Pancreas (tissue), 10 donors: Measurements from ENCODE around the gene COL28A1. TPM values are rescaled to one million over a fixed set of nuclear protein-coding genes. Genes with fewer than 3 reads are reported as not detected.

Experiments used
- ATAC-seq, 4 donors: fragments of 200-7000 bp; cut with Tn5 transposase; one replicate each; pipeline versions ENCODE4 v1.8.0 to v1.9.1; 2020; ENCODE audit warnings: mild to moderate bottlenecking in 4 of 4, moderate library complexity in 4 of 4
- DNase-seq, 6 donors: peaks; one replicate each; pipeline ENCODE4 v3.0.0-alpha.2; 2020
- FAIRE-seq: peaks from 2 replicates; lab custom pipeline; 2012; peaks lifted over from hg19 to GRCh38; lab: Jason Lieb, UNC
- H3K27ac ChIP-seq, 4 donors: fragments of 200-600 bp; sonication (generic); 1 replicate in 3 of 4; 2 replicates in 1 of 4; pipeline versions ENCODE4 v1.5.0 to v1.8.0; 2020
- H3K27me3 ChIP-seq, 4 donors: fragments of 200-600 bp; one replicate each; pipeline ENCODE4 v1.8.0; 2021
- H3K36me3 ChIP-seq, 3 donors: fragments of 200-600 bp; sonication (generic) in 1 of 3; one replicate each; pipeline versions ENCODE4 v1.5.0 to v1.8.0; 2020 to 2021
- H3K4me1 ChIP-seq, 3 donors: fragments of 200-600 bp; one replicate each; pipeline ENCODE4 v1.8.0; 2021
- H3K4me3 ChIP-seq, 4 donors: fragments of 200-600 bp; sonication (generic) in 2 of 4; one replicate each; pipeline versions ENCODE4 v1.5.0 to v1.8.0; 2020 to 2021
- H3K9me3 ChIP-seq, 4 donors: fragments of 200-600 bp; one replicate each; pipeline ENCODE4 v1.8.0; 2021
- CTCF ChIP-seq, 4 donors: fragments of 200-600 bp; sonication (generic) in 3 of 4; IDR thresholded peaks; one replicate each; pipeline versions ENCODE4 v1.5.0 to v1.8.0; 2021; ENCODE audit warnings: antibody characterized with exemption in 4 of 4
- WGBS, 2 donors: extraction: QIAGEN DNeasy Blood & Tissue Kit; methylation state at CpG; one replicate each; pipeline ENCODE4 v1.1.7; 2013; 5-methylcytosine and 5-hydroxymethylcytosine counted together
- intact Hi-C, 3 donors: fragments of 100-400 bp; cut with DNase I; formaldehyde crosslinking; loops; one replicate each; pipeline versions ENCODE4 v1.11.1 to v1.14.2; 2022
- polyA plus RNA-seq, 2 donors: library from polyadenylated mRNA; stranded (reverse); fragments of 200-250 nt; gene quantifications; one replicate each; pipeline ENCODE4 v1.2.3, GENCODE V29; 2013
- total RNA-seq, 6 donors: library from RNA; stranded (reverse); fragmentation: NEBNext Ultra II Directional in 4 of 6; extraction: Animal tissue kit (Norgen Biotek cat#: 25700) in 4 of 6; gene quantifications; one replicate each; pipeline versions ENCODE4 v1.2.1 to v1.2.4, GENCODE V29; 2021 to 2023
- donor health status: healthy with polysubstance abuse.
- donor health status: DM: no; HTN: no; CAD: no; lungs with moderate emphysema.
- donor health status: DM: no; HTN: no; CAD: no.
- donor health status: control.
- donor health status: control.
- donor health status: Bipolar disorder and iron deficiency.
- donor health status: DM: yes; HTN: yes; CAD: no.
- donor health status: DM: no; HTN: no; CAD: no.
- donor health status: DM: no; HTN: no; CAD: no.
- donor health status: DM: yes; HTN: yes; CAD: no.

The COL28A1 gene
- total and polyA plus RNA-seq, 8 donors: 0.84 to 14.4 (median 3.5) TPM

GRCh38 chr7:7443806-7444350 lies 91.8 kb downstream of the COL28A1 start:
- H3K9me3 ChIP-seq: no peaks in the 10 kb centered on the region
- H3K27ac ChIP-seq: no peak overlapping the region
- no peaks in the 10 kb centered on the region for H3K36me3 ChIP-seq
- 87 to 90% methylated on average over 3 of the region's 3 CpGs for WGBS, 2 donors
- FAIRE-seq (no peak), ATAC-seq (no peak), DNase-seq (no peak)
- H3K27me3 ChIP-seq: no peaks in the 10 kb centered on the region
- H3K4me3 ChIP-seq: no peak overlapping the region
- H3K4me1 ChIP-seq: no peaks in the 10 kb centered on the region
- intact Hi-C loops: no loop called here
- TF ChIP-seq CTCF (IDR thresholded peaks at IDR 0.05): no peak

DNA sequence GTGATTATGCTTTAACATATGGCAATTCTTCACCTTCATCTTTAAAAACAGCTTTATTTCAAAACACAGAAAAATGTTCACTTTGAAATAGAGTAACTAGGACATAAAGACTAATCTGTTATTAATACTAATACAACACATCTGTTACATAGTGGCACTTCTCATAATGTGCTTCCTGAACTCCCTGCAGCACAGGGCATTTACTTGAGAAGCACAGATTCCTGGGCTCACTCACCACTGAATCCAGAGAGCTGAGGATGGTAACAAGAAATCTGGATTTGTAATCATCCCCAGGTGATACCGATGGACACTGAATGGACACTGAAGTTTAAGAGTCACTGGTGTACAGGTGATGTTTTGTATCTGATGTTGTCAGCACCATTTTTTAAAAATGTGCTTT lies 96.1 kb downstream of the COL28A1 start:
- no peaks in the 10 kb centered on the region for H3K36me3 ChIP-seq
- H3K27ac ChIP-seq: no peak overlapping the region
- H3K27me3 ChIP-seq: no peaks in the 10 kb centered on the region
- no peak overlapping the region for H3K4me3 ChIP-seq
- no peak for TF ChIP-seq CTCF (IDR thresholded peaks at IDR 0.05)
- 97% methylated on average over 1 of the region's 1 CpG for WGBS, 2 donors
- FAIRE-seq: no peak
- no peak for ATAC-seq
- H3K9me3 ChIP-seq: no peaks in the 10 kb centered on the region
- intact Hi-C loops: no loop called here
- no peak for DNase-seq
- no peaks in the 10 kb centered on the region for H3K4me1 ChIP-seq

DNA sequence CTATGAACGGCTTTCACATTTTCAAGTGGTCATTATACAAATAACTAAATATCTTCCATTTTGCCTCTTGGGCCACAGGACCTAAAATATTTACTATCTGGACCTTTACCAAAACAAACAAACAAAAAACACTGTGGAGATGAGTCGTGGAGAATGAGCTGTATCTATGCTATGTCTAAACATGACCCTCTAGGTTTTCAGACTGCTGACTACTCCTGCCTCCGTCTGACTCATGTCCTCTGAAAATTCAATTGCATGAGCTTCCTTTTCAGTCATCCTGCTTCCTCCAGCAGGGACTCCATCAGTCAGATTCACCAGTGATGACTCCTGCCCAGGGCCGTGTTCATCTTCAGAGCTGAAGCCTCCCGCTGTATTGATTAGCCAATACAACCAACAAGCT lies 96.8 kb downstream of the COL28A1 start:
- FAIRE-seq (no peak), DNase-seq (no peak), ATAC-seq (peak in 2 of 4 donors; percentile 38 to 60)
- Histone ChIP-seq H3K27ac (no peak overlapping the region), H3K27me3 (no peaks in the 10 kb centered on the region), H3K4me1 (no peaks in the 10 kb centered on the region), H3K9me3 (no peaks in the 10 kb centered on the region), H3K4me3 (no peak overlapping the region), H3K36me3 (no peaks in the 10 kb centered on the region)
- TF ChIP-seq CTCF (IDR thresholded peaks at IDR 0.05): no peak
- intact Hi-C loops: no loop called here
- 65 to 69% methylated on average over 5 of the region's 5 CpGs for WGBS, 2 donors

GRCh38 chr7:7435978-7436377 lies 99.7 kb downstream of the COL28A1 start:
- H3K36me3 ChIP-seq: no peaks in the 10 kb centered on the region
- no peak for ATAC-seq
- no peak for TF ChIP-seq CTCF (IDR thresholded peaks at IDR 0.05)
- 94 to 97% methylated on average over 1 of the region's 1 CpG for WGBS, 2 donors
- intact Hi-C loops: no loop called here
- no peak overlapping the region for H3K4me3 ChIP-seq
- no peak for DNase-seq
- no peaks in the 10 kb centered on the region for H3K27me3 ChIP-seq
- H3K4me1 ChIP-seq: no peaks in the 10 kb centered on the region
- FAIRE-seq: no peak
- no peak overlapping the region for H3K27ac ChIP-seq
- H3K9me3 ChIP-seq: no peaks in the 10 kb centered on the region

DNA sequence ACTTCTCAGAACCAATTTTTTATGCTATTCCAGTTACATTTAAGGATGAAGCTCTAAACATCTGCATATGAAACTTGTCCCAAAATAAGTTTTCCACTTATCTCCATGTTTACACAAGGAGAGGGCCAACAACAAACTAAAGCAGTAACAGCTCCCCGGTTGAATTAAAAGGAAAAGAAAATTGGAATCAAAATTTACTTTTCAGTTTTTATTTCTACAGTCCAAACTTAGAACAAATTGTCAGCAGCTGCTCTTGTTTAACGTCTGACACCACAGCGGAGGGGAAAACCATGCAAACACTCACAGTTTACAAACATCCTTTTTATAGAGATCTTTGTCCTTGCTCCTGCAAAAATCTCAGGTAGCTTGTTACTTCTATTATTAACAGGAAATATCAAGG lies 101.3 kb downstream of the COL28A1 start:
- TF ChIP-seq CTCF (IDR thresholded peaks at IDR 0.05): no peak
- no peaks in the 10 kb centered on the region for H3K4me1 ChIP-seq
- no peaks in the 10 kb centered on the region for H3K36me3 ChIP-seq
- WGBS, 2 donors: 69 to 76% methylated on average over 3 of the region's 3 CpGs
- ATAC-seq: no peak
- H3K4me3 ChIP-seq: no peak overlapping the region
- intact Hi-C loops: no loop called here
- H3K27ac ChIP-seq: no peak overlapping the region
- no peaks in the 10 kb centered on the region for H3K9me3 ChIP-seq
- no peaks in the 10 kb centered on the region for H3K27me3 ChIP-seq
- no peak for DNase-seq
- FAIRE-seq: no peak
